HCT116 (cell line): ENCODE measurements around the gene SBSN. TPM values are rescaled to one million over a fixed set of nuclear protein-coding genes. Genes with fewer than 3 reads are reported as not detected.

Experiments used
- ATAC-seq: fragments of 200-7000 bp; cut with Tn5 transposase; 2 replicates; pipeline ENCODE4 v1.9.1; 2020; ENCODE audit warnings: mild to moderate bottlenecking, moderate library complexity
- BruUV-seq: library from RNA; stranded (reverse); fragments of 400-500 nt; replicated peaks from 2 replicates; lab custom pipeline; 2021; lab: Mats Ljungman, UMichigan
- CTCF ChIA-PET: fragments of 300-600 bp; sonication (Branson Sonifier 250); formaldehyde crosslinking; loops from one replicate; lab custom pipeline; 2021; ENCODE audit warnings: antibody characterized with exemption; lab: Charles Lee
- POLR2A ChIA-PET: fragments of 300-600, 350-600 bp; sonication (Branson Sonifier 250); formaldehyde crosslinking; loops from one replicate; lab custom pipeline; 2021; ENCODE audit warnings: antibody characterized with exemption; lab: Charles Lee
- RAD21 ChIA-PET, 2 experiments: fragments of 300-600 bp; sonication (Branson Sonifier 250); formaldehyde crosslinking; loops; one replicate each; lab custom pipeline; 2023; ENCODE audit warnings: low total read pairs in 2 of 2; ENCODE audit not compliant: uncharacterized antibody in 2 of 2, unreplicated experiment in 2 of 2, low non-redundant PET in 1 of 2; lab: Charles Lee
- DNase-seq: peaks from one replicate; pipeline ENCODE4 v3.0.0-alpha.2; 2010; ENCODE audit warnings: low read depth, low spot score
- H2AFZ ChIP-seq: fragments of 200-600 bp; shearing (Covaris generic), sonication (generic); 2 replicates; pipeline ENCODE4 v1.6.1; 2017; ENCODE audit warnings: low read depth, mixed run types, mixed read lengths, antibody characterized with exemption, low read length; ENCODE audit not compliant: poor library complexity, severe bottlenecking
- H3K27ac ChIP-seq: 2 replicates; pipeline ENCODE4 v1.5.1; 2012; ENCODE audit warnings: low read depth, low read length
- H3K27me3 ChIP-seq: fragments of 200-600 bp; sonication (generic); 2 replicates; pipeline ENCODE4 v1.6.1; 2016; ENCODE audit warnings: mixed run types, low read length, mixed read lengths; ENCODE audit not compliant: insufficient read depth
- H3K36me3 ChIP-seq, 2 experiments: fragments of 200-500 bp in 1 of 2; fragments of 200-600 bp in 1 of 2; sonication (Bioruptor generic) in 1 of 2; sonication (generic) in 1 of 2; 2 replicates each; pipeline versions ENCODE4 v1.5.1 to v1.6.1; 2014 to 2016; ENCODE audit warnings: low read length in 2 of 2, inconsistent platforms in 1 of 2, mixed read lengths in 1 of 2, mixed run types in 1 of 2; ENCODE audit not compliant: insufficient read depth in 2 of 2, control insufficient read depth in 1 of 2
- H3K4me1 ChIP-seq, 2 experiments: fragments of 200-600 bp in 1 of 2; sonication (generic) in 1 of 2; 2 replicates each; pipeline versions ENCODE4 v1.5.1 to v1.6.1; 2012 to 2017; ENCODE audit warnings: low read length in 2 of 2, inconsistent platforms in 1 of 2, mild to moderate bottlenecking in 1 of 2, mixed read lengths in 1 of 2, mixed run types in 1 of 2, moderate library complexity in 1 of 2; ENCODE audit not compliant: insufficient read depth in 2 of 2, control insufficient read depth in 1 of 2
- H3K4me2 ChIP-seq: fragments of 200-600 bp; sonication (generic); 2 replicates; pipeline ENCODE4 v1.6.1; 2017; ENCODE audit warnings: mixed run types, low read length, mixed read lengths
- H3K4me3 ChIP-seq, 2 experiments: fragments of 200-600 bp in 1 of 2; sonication (generic) in 1 of 2; replicated peaks in 1 of 2; 2 replicates each; pipeline ENCODE4 v1.5.1; 2011 to 2016; ENCODE audit warnings: low read length in 2 of 2, control low read depth in 1 of 2, low read depth in 1 of 2, mild to moderate bottlenecking in 1 of 2, mixed read lengths in 1 of 2, mixed run types in 1 of 2
- H3K79me2 ChIP-seq: fragments of 200-600 bp; sonication (generic); 2 replicates; pipeline ENCODE4 v1.6.1; 2017; ENCODE audit warnings: mild to moderate bottlenecking, mixed run types, low read length, moderate library complexity, mixed read lengths; ENCODE audit not compliant: insufficient read depth
- H3K9ac ChIP-seq: fragments of 200-600 bp; sonication (generic); 2 replicates; pipeline ENCODE4 v1.6.1; 2016; ENCODE audit warnings: low read length, mixed read lengths
- H3K9me2 ChIP-seq: fragments of 200-600 bp; sonication (generic), shearing (Covaris generic); 2 replicates; pipeline ENCODE4 v1.6.1; 2017; ENCODE audit warnings: mixed run types, mild to moderate bottlenecking, moderate library complexity; ENCODE audit not compliant: insufficient read depth
- H3K9me3 ChIP-seq, 2 experiments: fragments of 200-500 bp in 1 of 2; fragments of 200-600 bp in 1 of 2; sonication (Bioruptor generic) in 1 of 2; sonication (generic) in 1 of 2; 2 replicates each; pipeline ENCODE4 v1.6.1; 2014 to 2017; ENCODE audit warnings: low read length in 2 of 2, mixed read lengths in 2 of 2, inconsistent platforms in 1 of 2, low read depth in 1 of 2, mild to moderate bottlenecking in 1 of 2, mixed run types in 1 of 2, moderate library complexity in 1 of 2; ENCODE audit not compliant: control insufficient read depth in 1 of 2, insufficient read depth in 1 of 2
- H4K20me1 ChIP-seq: fragments of 200-600 bp; sonication (generic), shearing (Covaris generic); 2 replicates; pipeline ENCODE4 v1.6.1; 2017; ENCODE audit warnings: mixed run types, mild to moderate bottlenecking, moderate library complexity; ENCODE audit not compliant: insufficient read depth
- CBX3 ChIP-seq: IDR thresholded peaks from 2 replicates; pipeline ENCODE4 v1.6.1; 2012; ENCODE audit warnings: low read depth
- EGR1 ChIP-seq: IDR thresholded peaks from 2 replicates; pipeline ENCODE4 v1.6.1; 2012; ENCODE audit warnings: low read depth
- ELF1 ChIP-seq: IDR thresholded peaks from 2 replicates; pipeline ENCODE4 v1.6.1; 2012; ENCODE audit warnings: low read depth, borderline replicate concordance
- EZH2 ChIP-seq: fragments of 200-600 bp; sonication (generic); IDR thresholded peaks from 2 replicates; pipeline ENCODE4 v1.6.1; 2017; ENCODE audit warnings: antibody characterized with exemption, mixed run types
- FOSL1 ChIP-seq: IDR thresholded peaks from 2 replicates; pipeline ENCODE4 v1.6.1; 2012; ENCODE audit warnings: low read depth
- SP1 ChIP-seq: IDR thresholded peaks from 2 replicates; pipeline ENCODE4 v1.6.1; 2012; ENCODE audit warnings: low read depth
- SRF ChIP-seq: IDR thresholded peaks from 2 replicates; pipeline ENCODE4 v1.6.1; 2012; ENCODE audit warnings: low read depth
- TCF7L2 ChIP-seq: IDR thresholded peaks from 2 replicates; pipeline ENCODE4 v1.7.0; 2011; ENCODE audit warnings: borderline replicate concordance, inconsistent platforms; ENCODE audit not compliant: insufficient read depth, insufficient read length; ENCODE audit errors: extremely low read depth
- YY1 ChIP-seq: IDR thresholded peaks from 2 replicates; pipeline ENCODE4 v1.6.1; 2011; ENCODE audit warnings: low read length, low read depth, moderate library complexity, mild to moderate bottlenecking; ENCODE audit not compliant: insufficient replicate concordance; ENCODE audit errors: extremely low read depth
- ZFX ChIP-seq: fragments of 450-650 bp; IDR thresholded peaks from 2 replicates; pipeline ENCODE4 v1.6.1; 2017
- intact Hi-C: fragments of 100-400 bp; cut with micrococcal nuclease; formaldehyde crosslinking; loops from 2 replicates; pipeline ENCODE4 v1.10.0; 2022
- total RNA-seq: library from RNA; stranded (reverse); gene quantifications from one replicate; pipeline ENCODE4 v1.2.1, GENCODE V29; 2021; ENCODE audit not compliant: unreplicated experiment
- TF ChIP-seq, protein P1 (sequence below): IDR thresholded peaks from 2 replicates; pipeline ENCODE4 v1.6.1; 2012
- TF ChIP-seq, protein P2 (sequence below): IDR thresholded peaks from 2 replicates; pipeline ENCODE4 v1.6.1; 2011; ENCODE audit warnings: mild to moderate bottlenecking, low read length, moderate library complexity; ENCODE audit not compliant: insufficient replicate concordance; ENCODE audit errors: extremely low read depth
- TF ChIP-seq, protein P3 (sequence below): IDR thresholded peaks from 2 replicates; pipeline ENCODE4 v1.6.1; 2012

SBSN gene
- total RNA-seq, 1 experiment from 2014 or later = 0.66 TPM

DNA sequence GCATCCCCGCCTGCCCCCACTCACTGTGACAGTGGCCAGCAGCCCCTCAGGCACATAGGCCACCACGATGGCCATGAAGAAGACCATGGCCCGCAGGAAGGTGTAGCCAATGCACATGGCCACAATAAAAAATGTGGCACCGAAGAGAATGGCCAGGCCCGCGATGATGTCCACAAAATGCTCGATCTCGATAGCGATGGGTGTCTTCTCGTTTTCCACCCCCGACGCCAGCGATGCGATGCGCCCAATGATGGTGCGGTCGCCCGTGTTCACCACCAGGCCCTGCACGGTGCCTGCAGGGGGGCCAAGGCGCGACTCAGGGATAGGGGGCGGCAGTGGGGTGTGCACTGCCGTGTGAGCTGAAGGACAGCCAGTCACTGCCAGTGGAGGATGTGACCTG lies 31.7 kb upstream of the SBSN start:
- POLR2A ChIA-PET = no interaction called here
- no peaks in the 10 kb centered on the region for H3K9me2 ChIP-seq
- no TSS peak for BruUV-seq

More for the DNA sequence above, 31.7 kb upstream of the SBSN start:
- Histone ChIP-seq H3K4me2 (no peak overlapping the region), H4K20me1 (no peaks in the 10 kb centered on the region), H2AFZ (no peak overlapping the region), H3K79me2 (no peaks in the 10 kb centered on the region), H3K9me3 (no peaks in the 10 kb centered on the region), H3K36me3 (no peaks in the 10 kb centered on the region), H3K4me3 (no peak overlapping the region), H3K9ac (no peak overlapping the region), H3K4me1 (peaks cover 0 to 12% of the 10 kb centered on the region in 2 experiments; a peak in 2 of 4 replicates), H3K27me3 (no peaks in the 10 kb centered on the region), H3K27ac (no peak overlapping the region)
- intact Hi-C loops = no loop called here
- RAD21 ChIA-PET = no interaction called here
- ATAC-seq (no peak), DNase-seq (no peak)
- TF ChIP-seq CBX3 (no peak), SRF (no peak), SP1 (no peak), FOSL1 (no peak), ELF1 (no peak), EZH2 (no peak), TCF7L2 (no peak), ZFX (no peak), YY1 (no peak), EGR1 (no peak)
- TF ChIP-seq, protein P1, sequence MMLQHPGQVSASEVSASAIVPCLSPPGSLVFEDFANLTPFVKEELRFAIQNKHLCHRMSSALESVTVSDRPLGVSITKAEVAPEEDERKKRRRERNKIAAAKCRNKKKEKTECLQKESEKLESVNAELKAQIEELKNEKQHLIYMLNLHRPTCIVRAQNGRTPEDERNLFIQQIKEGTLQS = no peak
- TF ChIP-seq, protein P2, sequence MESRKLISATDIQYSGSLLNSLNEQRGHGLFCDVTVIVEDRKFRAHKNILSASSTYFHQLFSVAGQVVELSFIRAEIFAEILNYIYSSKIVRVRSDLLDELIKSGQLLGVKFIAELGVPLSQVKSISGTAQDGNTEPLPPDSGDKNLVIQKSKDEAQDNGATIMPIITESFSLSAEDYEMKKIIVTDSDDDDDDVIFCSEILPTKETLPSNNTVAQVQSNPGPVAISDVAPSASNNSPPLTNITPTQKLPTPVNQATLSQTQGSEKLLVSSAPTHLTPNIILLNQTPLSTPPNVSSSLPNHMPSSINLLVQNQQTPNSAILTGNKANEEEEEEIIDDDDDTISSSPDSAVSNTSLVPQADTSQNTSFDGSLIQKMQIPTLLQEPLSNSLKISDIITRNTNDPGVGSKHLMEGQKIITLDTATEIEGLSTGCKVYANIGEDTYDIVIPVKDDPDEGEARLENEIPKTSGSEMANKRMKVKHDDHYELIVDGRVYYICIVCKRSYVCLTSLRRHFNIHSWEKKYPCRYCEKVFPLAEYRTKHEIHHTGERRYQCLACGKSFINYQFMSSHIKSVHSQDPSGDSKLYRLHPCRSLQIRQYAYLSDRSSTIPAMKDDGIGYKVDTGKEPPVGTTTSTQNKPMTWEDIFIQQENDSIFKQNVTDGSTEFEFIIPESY = no peak
- TF ChIP-seq, protein P3, sequence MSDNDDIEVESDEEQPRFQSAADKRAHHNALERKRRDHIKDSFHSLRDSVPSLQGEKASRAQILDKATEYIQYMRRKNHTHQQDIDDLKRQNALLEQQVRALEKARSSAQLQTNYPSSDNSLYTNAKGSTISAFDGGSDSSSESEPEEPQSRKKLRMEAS = no peak
- CTCF ChIA-PET = no interaction called here
